Mucosa of gallbladder (tissue), 1 donor: ENCODE results near the gene USP1. TPM values are rescaled to one million over a fixed set of nuclear protein-coding genes. Genes with fewer than 3 reads are reported as not detected.

Experiments
- DNase-seq: peaks from one replicate; pipeline ENCODE4 v3.0.0-alpha.2; 2020; ENCODE audit warnings: low spot score
- total RNA-seq: library from RNA; stranded (reverse); gene quantifications from one replicate; pipeline ENCODE4 v1.2.1, GENCODE V29; 2021
- donor health status: DM: no; HTN: no; CAD: no.

The USP1 gene
- total RNA-seq, 1 donor from 2014 or later = 18.6 TPM

GRCh38 chr1:62487956-62488355 is 51.1 kb downstream of the USP1 start:
- DNase-seq = no peak

DNA sequence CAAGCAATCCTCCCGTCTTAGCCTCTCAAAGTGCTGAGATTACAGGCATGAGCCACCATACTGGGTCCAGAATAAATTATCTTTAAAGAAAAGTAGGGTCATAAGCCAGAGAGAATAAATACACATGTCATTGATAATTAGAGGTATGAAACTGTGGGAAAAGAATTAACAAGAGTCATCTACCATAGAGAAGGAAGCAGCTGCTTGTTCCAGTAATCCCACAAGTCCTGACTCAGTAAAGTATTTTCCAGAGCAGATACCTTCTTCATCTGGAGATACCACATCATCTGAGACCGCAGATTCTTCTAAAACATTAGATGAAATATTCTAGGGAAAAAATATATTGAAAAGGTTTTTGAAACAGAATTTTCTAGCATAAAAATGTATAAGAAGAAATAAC is 55.7 kb downstream of the USP1 start:
- DNase-seq = no peak

DNA sequence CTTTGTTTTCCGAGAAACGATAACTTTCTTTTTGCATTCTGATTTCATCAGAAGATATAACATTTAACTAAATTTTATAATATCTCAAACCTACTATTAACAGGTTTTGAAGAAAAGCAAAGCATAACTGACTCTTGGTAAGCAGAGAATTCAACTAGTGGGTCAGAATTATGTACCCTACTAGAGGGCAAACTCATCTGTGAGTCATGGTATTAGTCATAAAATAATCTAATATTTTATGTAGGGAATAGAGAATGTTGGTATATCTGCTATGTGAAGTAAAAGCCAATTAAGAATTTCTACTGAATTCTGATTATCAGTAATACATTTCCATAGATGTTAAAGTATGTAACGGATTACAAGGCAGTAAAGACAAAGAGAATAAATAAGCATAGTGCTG is 56.8 kb downstream of the USP1 start:
- no peak for DNase-seq

DNA sequence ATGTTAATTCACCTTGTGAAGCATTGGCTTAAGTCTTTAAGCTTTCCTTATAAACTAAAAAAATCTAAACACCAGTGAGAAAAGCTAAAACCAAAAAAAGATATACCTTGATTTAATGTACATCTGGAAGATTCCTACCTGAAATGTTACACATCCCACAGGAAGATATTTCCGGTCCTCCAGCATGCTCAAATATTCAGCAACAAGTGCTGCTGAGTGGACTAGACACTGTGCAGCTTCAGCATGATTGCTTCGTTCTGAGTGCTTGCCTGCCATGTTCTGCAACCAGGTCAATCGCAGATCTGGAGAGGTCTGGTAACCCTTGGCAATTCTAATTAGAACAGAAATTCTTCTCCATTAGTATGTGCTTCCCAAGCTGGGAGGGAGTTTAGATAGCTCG is 57.3 kb downstream of the USP1 start:
- DNase-seq = no peak

DNA sequence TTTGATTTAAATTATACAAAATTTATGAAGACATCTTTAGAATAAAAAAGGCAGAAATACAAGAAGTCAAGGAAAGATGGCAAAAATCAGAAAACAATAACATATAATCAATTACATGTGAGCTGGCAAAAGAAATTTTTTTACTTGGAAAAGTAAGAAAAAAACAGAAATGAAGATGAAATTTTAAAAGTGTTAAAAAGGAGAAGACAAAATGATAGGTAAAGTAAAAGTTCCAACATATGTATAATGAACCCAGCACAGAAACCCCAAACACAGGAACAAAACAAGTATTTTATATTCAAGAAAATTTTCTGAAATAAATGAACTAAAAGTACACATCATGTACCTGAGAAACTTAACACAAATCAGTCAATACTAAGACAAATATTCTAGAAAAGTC is 63.4 kb downstream of the USP1 start:
- no peak for DNase-seq

Other genes with a start within 250 kb of the USP1 start
- 0.29 TPM for gene L1TD1, start 242.2 kb upstream of the USP1 start, total RNA-seq
- 0.20 TPM for gene KANK4, start 117.6 kb upstream of the USP1 start, total RNA-seq
- gene ANGPTL3, start 160.5 kb downstream of the USP1 start, total RNA-seq = 0.06 TPM